Fibroblast of upper back skin (primary cell): Measurements from ENCODE around the gene RAPGEF4.

Experiments
- DNase-seq: peaks from one replicate; pipeline ENCODE4 v3.0.0-alpha.2; 2013

RAPGEF4 gene

GRCh38 chr2:172976116-172976515 lies 240.5 kb downstream of the RAPGEF4 start:
- DNase-seq = no peak

DNA sequence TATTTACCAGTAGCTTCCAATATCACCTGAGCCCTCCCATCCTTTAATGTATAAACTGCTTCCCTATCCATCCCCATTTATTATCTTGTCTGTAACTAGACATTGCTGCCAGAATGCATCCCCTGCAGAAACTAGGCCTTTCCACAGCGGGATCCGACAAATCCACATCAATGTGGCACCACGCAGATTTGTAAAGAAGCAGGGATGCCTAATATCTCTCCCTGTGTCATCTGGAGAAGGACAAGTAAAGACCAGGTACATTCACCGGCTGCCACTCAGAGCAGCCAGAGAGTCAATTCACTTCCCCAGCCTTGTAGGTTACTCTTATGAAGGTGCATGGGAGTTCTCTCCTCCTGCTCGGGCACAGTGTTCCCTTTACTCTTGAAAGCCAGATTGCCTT lies 241.2 kb downstream of the RAPGEF4 start:
- DNase-seq = no peak

GRCh38 chr2:172977270-172978062 lies 241.8 kb downstream of the RAPGEF4 start:
- DNase-seq = no peak

DNA sequence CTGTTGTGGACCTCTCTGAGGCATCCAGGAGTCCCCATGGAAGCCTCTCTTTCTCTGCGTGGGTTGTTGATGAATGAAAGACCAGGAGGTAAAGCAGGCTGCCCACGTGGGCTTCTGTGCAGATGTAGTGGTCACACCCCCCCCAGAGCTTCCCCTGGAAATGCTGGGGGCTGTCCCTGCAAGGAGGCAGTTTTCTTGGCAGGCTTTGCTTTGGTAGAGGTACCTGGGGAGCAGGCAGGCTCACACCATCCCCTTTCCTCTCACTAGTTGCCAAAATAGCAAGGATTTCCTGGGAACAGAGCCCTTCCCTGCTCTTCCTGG lies 242.4 kb downstream of the RAPGEF4 start:
- DNase-seq = no peak

DNA sequence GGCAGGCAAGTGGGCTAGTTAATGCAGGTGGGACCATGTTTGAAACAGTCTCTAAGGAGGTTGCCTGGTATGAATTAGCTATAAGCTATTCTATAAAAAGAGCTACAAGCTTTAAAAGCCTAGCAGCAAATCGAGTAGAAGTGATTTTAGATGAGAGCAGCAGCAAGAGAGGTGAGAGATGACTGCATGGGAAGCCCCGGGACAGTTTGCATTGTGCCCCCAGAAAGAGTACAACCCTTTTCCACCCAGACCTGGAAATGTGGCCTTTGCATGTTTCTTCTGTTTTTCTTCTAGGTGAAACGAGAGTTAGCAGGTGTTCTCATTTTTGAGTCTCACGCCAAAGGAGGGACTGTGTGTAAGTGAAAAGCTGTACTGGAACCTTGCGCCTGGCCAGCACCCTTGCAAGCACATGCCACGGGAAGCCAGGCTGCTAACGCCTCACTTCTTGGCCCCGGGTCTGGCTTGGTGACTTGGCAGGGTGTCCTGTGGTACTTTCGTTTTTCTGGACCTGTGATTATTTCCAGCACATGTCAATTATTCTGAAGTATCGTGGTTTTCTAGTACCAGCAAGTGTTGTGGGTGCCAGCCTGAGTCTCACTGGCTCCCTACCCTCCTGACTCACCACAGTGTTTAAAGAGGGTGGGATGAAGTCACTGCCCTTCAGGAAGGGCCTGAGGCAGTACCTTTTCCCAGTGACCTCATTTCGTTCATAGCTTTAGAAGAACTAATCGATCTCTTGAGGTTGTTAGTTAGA lies 249.7 kb downstream of the RAPGEF4 start:
- DNase-seq = no peak

- DNase-seq = no peak
These were observed 250.4 kb downstream of the RAPGEF4 start for GRCh38 chr2:172986040-172986439.

GRCh38 chr2:172988728-172989127 lies 253.1 kb downstream of the RAPGEF4 start:
- DNase-seq = no peak

GRCh38 chr2:172991031-172991430 lies 255.4 kb downstream of the RAPGEF4 start:
- DNase-seq = no peak

- no peak for DNase-seq
These were observed 257.5 kb downstream of the RAPGEF4 start for GRCh38 chr2:172993139-172993538.

DNA sequence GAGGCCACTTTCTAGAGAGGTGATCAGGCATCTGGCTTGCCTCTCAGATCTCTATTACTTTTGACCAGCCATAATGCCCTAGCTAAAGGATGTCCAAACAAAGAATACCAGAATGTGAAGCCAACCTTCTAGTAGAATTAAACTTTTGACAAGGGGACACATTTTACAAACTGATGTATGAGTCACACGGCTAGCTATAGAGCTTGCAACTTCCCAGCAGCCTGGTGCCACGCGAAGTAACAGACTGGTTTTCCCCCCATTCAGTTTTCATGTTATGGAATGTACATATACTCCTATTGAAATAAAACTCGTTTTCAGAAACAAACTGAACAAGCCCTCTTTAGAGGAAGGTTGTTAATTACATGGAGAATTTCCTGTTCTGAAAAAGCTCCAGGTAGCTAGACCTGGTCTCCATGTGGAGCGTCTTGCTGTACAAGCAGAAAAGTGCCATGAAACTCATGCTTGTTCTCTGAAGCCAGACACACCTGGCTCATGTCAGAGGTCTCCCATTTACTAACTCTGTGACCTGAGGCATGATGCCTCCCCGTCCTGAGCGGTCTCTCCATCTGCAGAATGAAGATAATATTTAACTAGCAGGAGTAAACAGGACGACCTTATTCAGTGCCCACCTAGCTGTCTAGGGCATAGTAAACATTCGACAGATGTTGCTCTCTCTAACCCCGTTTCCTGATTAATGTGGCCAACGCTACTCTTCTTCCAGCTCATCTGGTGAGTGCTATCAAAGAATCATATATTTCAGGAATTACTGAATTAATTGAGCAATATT lies 258.5 kb downstream of the RAPGEF4 start:
- no peak for DNase-seq

DNA sequence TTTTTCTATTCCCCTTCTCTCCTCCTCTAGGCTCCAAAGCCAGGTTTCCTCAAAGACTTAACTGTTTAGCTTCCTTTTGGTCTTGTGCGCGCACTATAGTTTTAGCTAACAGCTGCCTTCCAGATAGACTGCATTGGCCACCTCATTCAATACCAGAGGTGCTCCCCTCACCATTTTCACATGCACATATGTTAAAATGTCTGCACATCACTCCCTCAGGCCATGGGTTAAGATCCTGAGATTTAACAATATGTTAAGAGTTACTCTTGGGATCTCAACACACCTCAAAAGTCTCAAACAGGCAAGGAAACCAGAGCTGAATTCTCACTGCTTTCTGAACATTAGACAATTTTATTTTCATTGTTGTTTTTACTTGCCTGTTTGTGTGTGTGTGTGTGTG lies 259.2 kb downstream of the RAPGEF4 start:
- no peak for DNase-seq

DNA sequence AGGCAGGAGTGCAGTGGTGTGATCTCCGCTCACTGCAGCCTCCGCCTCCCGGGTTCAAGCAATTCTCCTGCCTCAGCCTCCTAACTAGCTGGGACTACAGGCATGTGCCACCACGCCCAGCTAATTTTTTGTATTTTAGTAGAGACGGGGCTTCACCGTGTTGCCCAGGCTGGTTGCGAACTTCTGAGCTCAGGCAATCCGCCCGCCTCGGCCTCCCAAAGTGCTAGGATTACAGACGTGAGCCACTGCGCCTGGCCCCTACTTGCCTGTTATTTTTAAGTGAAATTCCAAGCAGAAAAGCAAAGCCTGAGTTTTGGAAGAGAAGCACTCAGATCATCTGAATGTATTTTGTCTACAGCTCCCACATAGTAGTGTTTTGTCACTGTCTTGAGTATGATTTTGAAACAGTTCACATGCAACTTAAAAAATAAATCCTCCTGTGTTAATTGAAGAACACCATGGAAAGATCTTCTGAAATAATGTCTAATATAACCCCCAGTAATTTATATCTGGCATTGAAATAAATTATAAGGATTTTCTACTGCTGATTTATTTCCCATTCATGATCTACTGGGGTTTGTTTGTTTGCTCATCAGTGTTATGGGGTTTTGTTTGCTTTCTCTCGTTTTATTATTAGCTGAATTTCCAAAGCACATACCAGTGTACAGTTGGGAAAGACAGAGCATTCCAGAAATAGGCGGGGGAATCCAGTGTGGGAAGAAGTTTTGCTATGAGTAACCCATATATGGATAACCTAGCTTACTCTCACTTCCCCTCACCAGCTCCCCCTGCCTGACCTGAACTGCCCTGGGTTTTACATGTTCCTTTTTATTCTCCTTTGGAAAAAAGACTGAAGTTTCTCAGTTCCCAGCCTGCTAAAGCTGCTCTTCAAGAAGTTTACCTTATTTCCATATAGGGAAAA lies 259.9 kb downstream of the RAPGEF4 start:
- DNase-seq = peak; percentile 95

DNA sequence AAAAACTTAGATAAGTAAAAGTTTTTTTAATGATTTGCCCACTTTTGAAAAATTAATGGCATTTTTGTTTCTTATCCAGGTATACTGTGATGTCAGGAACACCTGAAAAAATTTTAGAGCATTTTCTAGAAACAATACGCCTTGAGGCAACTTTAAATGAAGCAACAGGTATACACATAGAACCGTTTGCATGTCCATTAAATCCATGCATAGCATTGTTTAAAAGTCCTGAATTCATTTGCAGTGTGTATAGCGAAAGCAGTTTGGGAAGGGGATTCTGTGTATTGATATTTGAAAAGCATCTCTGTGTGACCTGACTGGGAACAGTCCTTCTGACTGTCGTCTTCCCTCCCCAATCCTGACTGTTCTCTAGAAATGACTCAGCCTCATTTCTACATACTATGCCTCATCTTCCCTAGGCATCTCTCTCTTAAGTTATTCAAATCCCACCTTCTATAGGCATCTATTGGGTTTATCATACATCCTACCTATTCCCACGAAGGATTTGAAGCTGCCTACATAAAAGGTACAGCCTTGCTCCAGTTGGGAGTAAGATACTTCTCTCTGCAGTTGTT lies 260.8 kb downstream of the RAPGEF4 start:
- peak; percentile 26 for DNase-seq

DNA sequence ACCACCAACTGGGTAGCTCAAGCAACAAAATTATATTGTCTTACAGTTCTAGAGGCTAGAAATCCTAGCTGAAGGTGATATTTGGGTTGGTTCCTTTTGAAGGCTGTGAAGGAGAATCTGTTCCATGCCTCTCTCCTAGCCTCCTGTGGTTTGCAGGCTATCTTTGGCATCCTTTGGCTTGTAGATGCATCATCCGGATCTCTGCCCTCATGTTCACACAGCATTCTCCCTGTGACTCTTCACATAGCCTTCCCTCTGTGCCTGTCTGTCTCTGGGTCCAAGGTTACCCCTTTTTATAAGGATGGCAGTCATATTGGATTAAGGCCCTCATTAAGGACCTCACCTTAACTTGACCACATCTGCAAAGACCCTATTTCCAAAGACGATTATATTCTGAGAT lies 261.4 kb downstream of the RAPGEF4 start:
- DNase-seq = no peak

DNA sequence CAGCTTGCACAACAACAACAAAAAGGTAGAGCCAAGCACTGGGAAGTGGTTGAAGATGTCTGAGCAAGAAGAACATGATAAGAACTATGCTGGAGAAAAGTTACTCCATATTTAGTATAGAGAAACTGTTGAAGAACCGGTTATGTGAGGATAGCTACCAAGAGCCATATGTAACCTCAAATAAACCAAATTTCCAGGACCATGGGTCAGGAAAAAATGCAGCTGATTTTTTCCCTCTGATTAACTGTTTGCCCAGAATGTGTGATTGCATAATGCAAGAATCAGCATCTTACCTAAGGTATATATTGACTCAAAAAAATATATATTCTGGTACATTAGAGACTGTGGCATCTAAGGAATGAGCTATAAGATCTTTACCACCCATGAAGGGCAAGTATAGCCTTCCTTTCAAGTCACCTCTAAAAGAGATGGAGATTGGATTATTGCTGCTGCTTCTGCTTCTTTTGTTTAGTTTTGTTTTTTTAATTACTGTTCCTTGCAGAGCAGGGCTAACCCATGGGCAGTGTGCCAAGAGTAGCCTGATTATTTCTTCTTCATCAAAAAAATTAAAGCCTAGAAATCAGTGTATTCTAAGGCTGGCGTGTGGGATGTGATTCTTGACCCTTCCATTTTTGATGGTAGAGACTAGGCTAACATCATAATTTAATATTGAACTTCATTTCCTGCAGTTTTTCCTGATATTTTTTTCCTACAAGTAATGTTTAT lies 263.1 kb downstream of the RAPGEF4 start:
- DNase-seq = peak; percentile 62

- DNase-seq = peak; percentile 68
These were observed 264.2 kb downstream of the RAPGEF4 start for GRCh38 chr2:172999641-173000386.

DNA sequence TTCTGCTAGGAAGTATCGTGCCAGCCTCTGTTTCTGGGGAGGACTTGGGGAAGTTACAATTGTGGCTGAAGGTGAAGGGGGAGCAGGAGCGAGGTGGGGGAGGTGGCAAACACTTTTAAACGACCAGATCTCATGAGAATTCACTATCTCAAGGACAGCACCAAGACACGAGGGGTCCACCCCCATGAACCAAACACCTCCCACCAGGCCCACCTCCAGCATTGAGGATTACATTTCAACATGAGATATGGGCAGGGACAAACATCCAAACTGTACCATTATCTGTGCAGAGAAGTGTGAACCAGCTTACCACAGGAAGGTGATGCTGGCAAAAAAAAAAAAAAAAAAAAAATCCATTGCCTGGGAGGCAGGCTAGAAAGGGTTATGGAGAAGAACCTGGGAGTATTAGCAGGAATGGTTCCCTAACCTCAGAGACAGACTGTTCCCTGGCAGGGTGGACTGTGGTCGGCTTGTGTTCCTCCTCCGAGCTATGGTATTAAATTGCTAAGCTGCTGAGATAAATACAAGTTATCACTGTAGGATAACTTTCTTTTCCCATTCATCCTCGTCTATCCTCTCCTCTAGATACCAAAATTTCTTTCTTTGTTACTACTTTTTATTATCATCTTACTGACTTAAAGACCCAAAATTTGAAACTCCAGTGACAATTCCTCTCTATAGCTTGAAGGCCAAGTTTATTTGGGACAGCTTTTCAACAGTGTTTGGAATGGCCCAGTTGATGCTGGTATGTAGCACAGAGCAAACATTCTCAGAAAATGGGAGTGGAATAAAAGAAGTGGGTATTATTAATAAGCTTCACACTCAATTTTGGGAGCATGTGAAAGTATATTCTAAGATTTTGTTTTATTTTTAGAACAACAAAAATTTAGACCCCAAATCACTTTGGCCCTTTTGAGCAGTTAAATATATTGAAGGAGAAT lies 266.3 kb downstream of the RAPGEF4 start:
- DNase-seq = no peak

- DNase-seq = no peak
These were observed 267.3 kb downstream of the RAPGEF4 start for GRCh38 chr2:173002751-173003541.

DNA sequence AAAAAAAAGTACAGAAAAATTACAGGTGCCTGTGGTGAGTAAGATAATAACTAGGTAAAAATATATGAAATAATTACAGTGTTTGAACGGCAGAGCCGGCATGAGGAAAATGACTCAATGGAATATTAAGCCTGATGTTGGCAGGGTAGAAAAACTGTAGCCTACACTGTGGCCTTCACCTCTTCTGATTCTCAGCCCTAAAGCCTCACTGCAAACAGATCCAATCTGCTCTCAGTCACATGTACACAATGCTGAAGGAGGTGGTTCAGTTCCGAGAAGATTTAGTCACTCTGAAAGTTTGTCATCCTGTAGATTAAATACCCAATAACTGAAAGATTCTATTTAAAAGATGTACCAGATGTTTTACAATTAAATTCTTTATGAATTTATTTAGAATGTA lies 273.1 kb downstream of the RAPGEF4 start:
- no peak for DNase-seq
